LNCaP clone FGC (cell line): ENCODE data around the gene RHEBL1.

Experiments
- DNase-seq: peaks from one replicate; pipeline ENCODE4 v3.0.0-alpha.2; 2011; ENCODE audit warnings: low read depth
- H3K4me3 ChIP-seq: 2 replicates; pipeline ENCODE4 v1.5.1; 2011; ENCODE audit warnings: mild to moderate bottlenecking, low read depth, low read length, control low read depth
- CTCF ChIP-seq: IDR thresholded peaks from 2 replicates; pipeline ENCODE4 v1.5.1; 2012; ENCODE audit warnings: mild to moderate bottlenecking; ENCODE audit not compliant: control insufficient read depth, insufficient read depth; ENCODE audit errors: extremely low read depth

Gene RHEBL1

GRCh38 chr12:49104822-49105221 lies 35.0 kb upstream of the RHEBL1 start:
- no peak for TF ChIP-seq CTCF
- H3K4me3 ChIP-seq, result no peak overlapping the region
- DNase-seq, result no peak

GRCh38 chr12:49100380-49100779 lies 30.6 kb upstream of the RHEBL1 start:
- H3K4me3 ChIP-seq, result no peak overlapping the region
- no peak for TF ChIP-seq CTCF
- no peak for DNase-seq

- H3K4me3 ChIP-seq, result no peak overlapping the region
- TF ChIP-seq CTCF, result no peak
- DNase-seq, result no peak
Observed at GRCh38 chr12:49098703-49099102, 28.9 kb upstream of the RHEBL1 start.

GRCh38 chr12:49098035-49098451 lies 28.3 kb upstream of the RHEBL1 start:
- no peak for DNase-seq
- H3K4me3 ChIP-seq, result no peak overlapping the region
- peak; percentile 71 for TF ChIP-seq CTCF

- DNase-seq, result no peak
- no peak for TF ChIP-seq CTCF
- no peak overlapping the region for H3K4me3 ChIP-seq
Observed at GRCh38 chr12:49097381-49097780, 27.6 kb upstream of the RHEBL1 start.

- H3K4me3 ChIP-seq, result no peak overlapping the region
- no peak for DNase-seq
- TF ChIP-seq CTCF, result no peak
Observed at GRCh38 chr12:49094975-49095365, 25.2 kb upstream of the RHEBL1 start.

- no peak for DNase-seq
- H3K4me3 ChIP-seq, result no peak within 1 kb of the TSS
- no peak; the same call in 1 of the 2 replicates for TF ChIP-seq CTCF
Observed at GRCh38 chr12:49094160-49094974, 24.6 kb upstream of the RHEBL1 start, which contains the start of gene DHH. TSS of gene DHH (minus strand) at chr12:49094801. CDS start at chr12:49094512, 289 bp downstream.
